ENCODE measurements around the gene LGALS1. TPM values are rescaled to one million over a fixed set of nuclear protein-coding genes. Genes with fewer than 3 reads are reported as not detected.
A peak's percentile ranks its signal among the peaks of the same experiment; 100 is the strongest.

LGALS1 gene
- total and polyA plus RNA-seq, 9 of the 15 experiments (the other 6 are each of a cell fraction or from before 2014, with no cell fraction given), result 160 to 800 (median 330) TPM

GRCh38 chr22:37686002-37686982 is 10.9 kb downstream of the LGALS1 start, which contains the start of gene NOL12 (continued):
- TF ChIP-seq RBM17 (IDR thresholded peaks at IDR 0.05; ENCODE audit: borderline replicate concordance, low read depth, low read length) (no peak), COPS2 (conservative IDR thresholded peaks at IDR 0.05) (no peak), MNT (conservative IDR thresholded peaks at IDR 0.05) (peak; percentile 88 to 95), ZNF133 (CRISPR knock-in tag; IDR thresholded peaks at IDR 0.05) (no peak), ZBED1 (IDR thresholded peaks at IDR 0.05) (peak; percentile 62; the same call in 1 of the 2 replicates), TFE3 (CRISPR knock-in tag; IDR thresholded peaks at IDR 0.05) (no peak), GTF2B (IDR thresholded peaks at IDR 0.05; ENCODE audit: extremely low read depth, insufficient read length) (peak; percentile 12), RBBP5 (IDR thresholded peaks at IDR 0.05; ENCODE audit: borderline replicate concordance, insufficient read depth, low read length, poor library complexity, severe bottlenecking) (peak; percentile 96), ZNF24 (IDR thresholded peaks at IDR 0.05) (peak; percentile 71), ZC3H8 (IDR thresholded peaks at IDR 0.05) (no peak), CBX1 (IDR thresholded peaks at IDR 0.05; ENCODE audit: low read depth) (no peak), ZFX (CRISPR knock-in tag; IDR thresholded peaks at IDR 0.05) (peak; percentile 90), KDM4B (IDR thresholded peaks at IDR 0.05; ENCODE audit: borderline replicate concordance in 2 of 2, low read depth in 1 of 2) (peak in 1 of 2 experiments; percentile 87; a peak in 1 of 4 replicates), FOXK1 (CRISPR knock-in tag; IDR thresholded peaks at IDR 0.05; ENCODE audit: borderline replicate concordance) (0 out of 2 replicates have a peak, but pooled peaks have one; percentile 57), NKRF (IDR thresholded peaks at IDR 0.05; ENCODE audit: borderline replicate concordance) (peak; percentile 92), TRIM28 (IDR thresholded peaks at IDR 0.05) (peak; percentile 52; the same call in 1 of the 2 replicates), FOXK2 (conservative IDR thresholded peaks at IDR 0.05 in 1 of 2, IDR thresholded peaks at IDR 0.05 in 1 of 2; ENCODE audit: low read depth in 2 of 2) (peak; percentile 82 to 86), ILK (tag; IDR thresholded peaks at IDR 0.05; ENCODE audit: borderline replicate concordance, low read depth) (no peak), CBX3 (IDR thresholded peaks at IDR 0.05; ENCODE audit: borderline replicate concordance in 1 of 2, low read length in 2 of 2) (peak in 1 of 2 experiments; percentile 73; a peak in 1 of 3 replicates), HDAC6 (IDR thresholded peaks at IDR 0.05; ENCODE audit: low read depth, low read length) (no peak)

Measured in K562 (cell line).